GM04504 (cell line): ENCODE data around the gene STMN1.
A peak's percentile ranks its signal among the peaks of the same experiment; 100 is the strongest.

Source experiments
- DNase-seq: peaks from one replicate; pipeline ENCODE4 v3.0.0-alpha.2; 2012; ENCODE audit warnings: low read depth

Gene STMN1

DNA sequence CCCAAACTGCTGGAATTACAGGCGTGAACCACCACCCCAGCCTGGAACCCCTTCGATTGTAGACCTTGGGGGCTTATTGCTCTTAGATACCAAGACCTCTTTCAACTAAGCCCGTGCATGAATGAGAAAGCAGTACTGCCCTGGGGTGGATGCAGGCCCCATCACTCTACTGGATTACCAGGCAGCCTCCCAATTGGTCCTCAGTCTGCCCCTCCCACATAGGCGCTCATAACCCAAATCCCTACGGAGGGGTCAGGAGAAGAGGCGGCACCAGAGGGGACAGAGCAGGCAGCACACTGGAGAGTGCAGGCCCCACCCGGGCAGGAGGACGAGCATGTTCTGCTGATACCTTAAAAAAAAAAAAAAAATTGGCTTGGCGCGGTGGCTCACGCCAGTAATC is 12.4 kb upstream of the STMN1 start:
- DNase-seq = no peak

DNA sequence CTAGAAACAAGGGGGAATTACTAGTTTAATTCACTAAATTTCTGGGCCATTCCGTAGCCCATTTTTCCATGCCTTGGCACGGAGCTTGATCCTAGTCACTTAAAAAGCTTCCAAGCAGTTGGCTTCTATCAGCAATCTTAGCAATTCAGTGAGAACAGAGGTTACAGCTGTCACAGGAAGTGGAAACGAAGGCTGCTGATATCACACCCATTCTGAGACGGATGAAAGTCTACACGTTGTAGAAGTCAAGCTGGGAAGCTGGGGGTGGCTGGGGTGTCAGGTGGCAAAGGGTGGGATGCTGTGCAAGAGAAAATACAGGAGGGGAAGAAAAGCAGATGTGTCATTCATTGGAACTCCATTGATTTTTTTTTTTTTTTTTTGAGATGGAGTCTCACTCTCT is 11.8 kb upstream of the STMN1 start:
- DNase-seq = no peak

DNA sequence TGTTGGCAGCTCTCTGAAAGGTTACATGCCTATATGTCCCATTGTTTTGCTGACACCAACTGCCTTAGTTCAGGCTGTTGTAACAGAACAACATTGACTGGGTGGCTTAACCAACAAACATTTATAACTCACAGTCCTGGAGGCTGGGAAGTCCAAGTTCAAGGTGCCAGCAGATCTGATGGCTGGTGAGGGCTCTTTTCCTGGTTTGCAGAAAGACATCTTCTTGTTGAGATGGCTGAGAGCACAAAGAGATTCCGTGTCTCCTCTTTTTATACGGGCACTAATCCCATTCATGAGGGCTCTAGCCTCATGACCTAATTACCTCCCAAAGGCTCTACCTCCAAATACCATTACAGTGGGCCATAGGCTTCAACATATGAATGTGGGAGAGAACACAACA is 10.2 kb upstream of the STMN1 start:
- no peak for DNase-seq

DNA sequence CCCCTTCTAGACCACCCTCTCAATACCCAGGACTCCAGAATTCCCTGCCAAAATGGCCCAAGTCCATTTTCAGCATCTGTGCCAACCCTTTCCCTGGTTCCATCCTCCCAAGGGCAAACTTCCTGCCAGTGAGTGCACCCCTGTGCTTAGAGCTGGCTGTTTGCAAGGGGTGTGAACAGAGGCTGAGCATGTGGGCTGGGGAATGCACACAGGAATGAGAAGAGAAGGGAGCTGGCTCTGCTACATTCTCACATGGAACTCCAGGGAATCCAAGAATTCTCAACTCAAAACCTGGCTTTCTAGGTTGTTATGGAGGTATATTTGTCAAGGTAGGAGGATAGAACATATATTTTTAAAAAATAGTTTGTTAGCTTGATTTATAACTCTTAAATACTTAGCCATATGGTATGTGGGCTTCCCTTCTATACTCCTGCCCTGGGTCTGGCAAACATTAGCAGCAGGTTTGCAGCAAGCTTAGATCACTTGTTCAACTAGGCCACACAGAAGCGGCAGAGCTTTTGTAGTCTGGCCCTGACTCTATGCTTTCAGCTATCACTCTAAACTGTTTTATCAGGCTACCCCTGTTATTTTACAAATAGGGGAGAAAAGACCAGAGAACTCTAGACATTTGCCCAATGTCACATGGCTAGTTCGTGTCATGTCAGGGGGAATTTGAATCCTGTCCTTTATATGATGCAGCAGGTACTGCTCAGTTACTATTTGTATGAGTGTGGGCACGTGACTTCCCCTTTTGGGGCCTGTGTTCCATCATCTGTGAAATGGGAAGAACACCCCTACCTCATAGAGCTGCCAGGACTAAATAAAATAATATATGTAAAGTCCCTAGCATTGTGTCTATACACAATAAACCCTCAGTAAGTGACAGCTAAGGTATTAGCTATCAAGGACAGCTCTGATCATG is 8.1 kb upstream of the STMN1 start:
- DNase-seq = no peak

DNA sequence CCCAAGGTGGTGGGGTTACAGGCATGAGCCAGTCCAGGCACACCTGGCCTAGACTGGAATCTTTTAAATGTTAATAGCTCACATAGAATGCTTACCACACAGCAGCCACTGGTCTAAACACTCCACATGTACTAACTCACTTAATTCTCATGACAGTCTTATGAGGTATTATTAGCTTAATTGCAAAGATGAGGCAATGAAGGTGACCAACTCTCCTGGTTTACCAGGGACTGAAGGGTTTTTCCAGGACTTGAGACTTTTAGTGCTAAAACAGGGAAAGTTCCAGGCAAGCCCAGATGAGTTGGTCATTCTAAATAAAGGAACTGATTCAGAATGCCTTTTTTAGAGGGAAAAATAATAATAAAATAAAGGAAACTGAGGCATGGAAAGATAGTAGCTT is 7.0 kb upstream of the STMN1 start:
- DNase-seq = no peak

DNA sequence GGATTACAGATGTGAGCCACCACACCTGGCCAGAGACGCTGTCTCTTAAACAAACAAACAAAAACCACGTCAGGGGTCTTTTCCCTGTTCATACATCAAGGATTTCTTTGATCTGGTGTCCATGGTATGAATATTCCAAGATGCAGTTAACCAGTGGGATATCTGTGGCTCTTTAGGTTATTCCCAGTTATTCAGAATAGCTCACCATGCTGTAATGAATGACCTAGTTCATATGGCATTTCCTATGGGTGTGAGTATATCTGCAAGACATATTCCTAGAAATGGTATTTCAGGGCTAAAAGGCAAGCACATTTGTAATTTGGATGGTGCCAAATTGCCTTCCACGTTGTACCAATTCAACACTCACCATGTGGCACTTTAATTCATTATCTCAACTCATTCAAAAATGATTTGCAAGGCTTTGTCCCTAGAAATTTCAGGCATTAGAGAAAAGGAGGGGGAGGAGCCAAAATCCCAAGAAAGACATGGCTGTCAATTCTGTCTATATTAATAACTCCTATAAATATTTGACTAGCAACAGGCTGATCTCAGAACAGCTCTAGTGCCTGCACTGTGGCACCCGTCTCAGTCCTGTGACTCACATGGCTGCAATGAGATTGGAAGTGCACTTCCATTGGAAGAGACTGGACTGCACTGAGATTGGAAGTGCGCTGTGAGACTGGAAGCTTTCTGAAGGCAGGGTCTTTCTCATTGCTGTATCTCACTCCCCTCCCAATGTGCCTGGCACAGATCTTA is 6.0 kb upstream of the STMN1 start:
- DNase-seq = no peak

DNA sequence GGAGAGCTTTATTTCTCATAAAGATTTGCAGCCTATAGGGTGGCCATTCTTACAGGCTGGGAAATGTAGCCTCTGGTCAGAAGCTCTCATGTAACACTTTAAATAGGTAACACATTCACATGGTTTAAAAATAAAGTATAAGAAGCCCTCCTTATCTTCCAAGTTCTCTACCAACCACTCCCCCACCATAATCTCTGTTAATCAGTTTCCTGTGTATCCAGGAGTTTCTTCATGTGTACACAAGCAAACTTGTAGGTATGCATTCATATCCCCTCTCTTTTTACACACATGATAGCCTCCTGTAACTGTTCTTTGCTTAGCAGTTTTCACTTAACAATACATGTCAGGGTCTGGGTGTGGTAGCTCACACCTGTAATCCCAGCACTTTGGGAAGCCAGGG is 4.9 kb upstream of the STMN1 start:
- DNase-seq = no peak

DNA sequence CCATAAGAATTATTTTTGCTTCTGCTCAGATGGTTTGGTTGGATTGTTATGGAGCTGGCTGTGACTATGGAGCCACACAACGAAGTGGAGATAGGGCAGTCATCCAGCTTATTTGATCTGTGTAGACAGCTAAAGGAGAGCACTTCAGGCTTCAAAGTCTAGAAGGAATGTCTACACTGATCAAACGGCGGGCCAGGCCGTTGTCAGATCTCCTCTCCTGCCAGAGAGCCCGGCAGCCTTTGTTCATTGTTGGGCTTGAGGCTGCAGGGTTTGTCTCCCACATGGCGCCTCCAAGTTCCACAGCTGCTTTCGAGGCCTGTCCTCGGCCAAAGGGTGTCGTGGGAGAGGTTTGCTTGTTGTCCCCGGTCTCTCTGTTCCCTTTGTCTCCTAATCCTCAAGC is 2.8 kb upstream of the STMN1 start:
- DNase-seq = no peak

DNA sequence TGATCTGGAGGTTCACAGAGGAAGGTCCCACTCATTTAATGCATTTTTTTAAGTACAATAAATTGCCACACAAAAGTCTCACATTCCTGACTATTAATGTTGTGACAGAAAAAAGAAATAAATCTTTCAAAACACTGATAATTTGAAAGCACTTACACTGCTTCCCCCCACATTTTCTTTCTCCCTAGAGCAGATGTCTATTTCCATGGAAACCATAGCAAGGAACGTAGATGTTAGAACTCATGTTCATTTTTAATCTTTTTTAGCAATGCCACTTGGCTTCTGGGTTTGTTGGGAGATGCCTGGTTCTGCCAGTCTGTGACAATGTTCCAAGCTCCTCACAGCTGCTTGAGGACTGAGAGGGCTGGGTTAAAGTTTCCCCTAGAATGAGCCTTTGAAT is 1.9 kb upstream of the STMN1 start:
- DNase-seq = no peak

DNA sequence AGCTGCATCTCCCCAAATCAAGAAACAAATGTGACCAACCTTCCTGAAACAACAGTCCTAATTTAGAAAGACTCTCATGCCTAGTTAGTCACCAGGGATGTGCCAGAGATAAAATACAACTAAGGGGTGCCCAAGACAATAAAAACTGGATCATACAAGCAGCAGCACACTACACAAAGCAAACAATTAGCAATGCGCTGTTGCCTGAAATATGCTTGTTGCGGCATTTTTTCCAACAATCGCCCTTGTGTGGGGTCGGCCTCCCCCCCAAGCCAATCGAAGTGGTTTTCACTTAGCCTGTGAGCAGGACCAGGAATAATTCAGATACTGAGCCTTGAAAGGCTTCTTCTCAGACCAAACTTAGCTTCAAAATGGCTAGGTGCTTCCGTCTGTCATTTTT is 1.4 kb upstream of the STMN1 start:
- DNase-seq = no peak

DNA sequence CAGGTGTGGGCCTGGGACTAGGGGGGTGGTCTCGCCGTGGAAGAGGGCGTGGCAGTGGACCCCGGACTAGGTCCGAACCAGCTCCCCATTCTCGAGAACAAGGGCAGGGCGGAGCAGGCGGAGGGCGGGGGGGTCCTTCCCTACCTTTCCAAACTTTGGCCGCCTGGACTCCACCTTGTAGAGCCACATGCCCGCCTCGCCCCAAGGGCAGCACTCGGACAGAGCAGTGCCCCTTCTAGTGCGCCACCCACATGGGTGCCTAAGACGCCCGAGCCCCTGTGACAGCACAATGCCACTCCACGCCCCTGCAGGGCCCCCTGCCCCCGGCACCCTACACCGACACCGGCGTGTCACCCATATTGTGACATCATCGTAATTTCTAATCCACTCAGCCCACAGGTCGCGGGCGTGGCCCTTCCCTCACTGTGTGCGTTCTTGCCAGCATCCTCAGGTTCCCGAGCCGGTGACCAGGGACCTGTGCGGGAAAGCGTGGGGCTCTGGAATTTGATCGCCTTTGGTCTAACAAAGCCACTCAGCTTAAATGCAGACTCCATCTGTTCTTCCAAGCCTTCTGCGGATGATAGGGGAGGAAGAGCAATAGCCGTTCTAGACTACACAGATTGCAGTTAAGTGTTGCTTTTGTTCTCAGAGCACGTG is 553 bp upstream of the STMN1 start:
- DNase-seq = no peak

DNA sequence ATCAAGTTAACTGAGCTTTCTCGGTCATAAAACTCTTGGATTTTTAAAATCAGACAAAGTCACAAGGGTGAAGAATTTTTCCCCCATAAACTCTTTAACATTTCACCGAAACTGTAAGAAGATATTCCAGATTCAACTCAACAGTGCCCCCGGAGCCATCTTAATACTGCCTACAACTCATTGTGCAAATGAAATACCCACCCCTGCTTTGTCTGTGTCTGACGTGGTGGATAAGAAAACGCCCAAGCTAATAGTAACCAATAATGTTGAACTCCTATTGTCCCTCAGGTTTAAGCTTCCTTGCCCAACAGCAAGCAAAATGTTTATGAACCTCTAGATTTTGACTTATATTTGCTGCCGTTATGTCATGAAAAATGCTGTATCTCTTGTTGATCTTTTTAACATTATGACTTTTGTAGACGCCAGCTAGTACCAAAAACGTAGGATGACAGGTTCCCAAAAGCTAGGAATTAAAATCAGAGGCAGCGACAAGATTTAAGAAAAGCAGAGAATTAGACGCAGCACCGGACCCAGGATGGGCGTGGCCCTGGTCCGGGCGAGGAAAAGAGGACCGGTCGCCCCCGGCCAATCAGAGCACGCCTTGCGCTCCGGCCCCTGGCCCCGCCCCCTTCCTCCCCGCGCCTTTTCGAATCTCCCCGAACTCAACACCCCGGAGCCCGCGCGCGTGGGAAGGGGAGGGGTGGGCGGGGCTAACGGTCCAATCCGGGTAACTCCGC is 1.1 kb downstream of the STMN1 start:
- peak; percentile 76 for DNase-seq

DNA sequence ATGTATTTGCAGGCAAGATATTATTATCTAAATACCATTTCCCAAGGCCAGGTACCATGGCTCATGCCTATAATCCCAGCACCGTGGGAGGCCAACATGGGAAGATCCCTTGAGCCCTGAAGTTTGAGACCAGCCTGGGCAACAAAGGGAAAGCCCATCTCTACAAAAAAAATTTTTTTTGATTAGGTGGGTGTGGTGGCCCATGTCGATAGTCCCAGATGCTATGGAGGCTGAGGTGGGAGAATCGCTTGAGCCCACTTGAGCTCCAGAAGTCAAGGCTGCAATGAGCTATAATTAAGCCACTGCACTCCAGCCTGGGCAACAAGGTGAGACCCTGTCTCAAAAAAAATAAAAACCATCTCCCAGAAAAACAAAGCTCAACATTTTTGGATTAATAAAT is 2.2 kb downstream of the STMN1 start:
- no peak for DNase-seq

DNA sequence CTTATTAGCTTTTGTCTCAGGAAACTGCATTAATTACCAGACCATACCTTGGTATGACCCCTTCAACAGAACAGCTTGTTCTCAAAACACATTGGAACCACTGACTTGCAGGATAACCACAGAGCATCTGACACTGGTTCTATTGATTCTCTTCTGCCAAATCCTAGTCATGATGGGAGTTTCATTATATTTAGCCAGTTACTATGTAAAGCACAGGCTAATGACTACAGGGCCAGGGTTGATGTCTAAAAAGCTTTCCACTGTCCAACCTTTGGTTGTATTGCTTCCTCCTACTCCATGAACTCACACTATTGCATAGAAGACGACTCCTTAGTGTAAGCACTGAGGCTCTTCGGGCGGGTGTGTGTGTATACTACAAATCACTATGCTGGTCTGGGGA is 3.8 kb downstream of the STMN1 start:
- no peak for DNase-seq

DNA sequence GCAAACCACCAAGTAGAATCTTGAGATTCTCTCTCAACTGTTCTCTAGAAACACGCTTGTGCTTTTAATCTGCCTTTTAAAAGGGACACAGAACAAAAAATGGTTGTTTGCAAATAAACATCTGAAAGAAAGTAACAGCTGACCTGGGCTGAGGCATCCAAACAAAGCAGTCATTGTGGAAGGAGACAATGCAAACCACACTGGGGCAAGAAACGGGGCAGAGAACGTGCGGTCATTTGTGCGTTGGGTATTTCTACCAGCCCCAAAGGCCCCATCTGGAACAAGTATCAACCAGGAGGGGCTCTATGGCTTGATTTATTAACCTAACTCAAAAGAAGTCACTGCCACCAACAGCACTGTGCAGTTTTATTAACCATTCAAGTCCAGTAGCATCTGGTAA is 6.0 kb downstream of the STMN1 start:
- no peak for DNase-seq

DNA sequence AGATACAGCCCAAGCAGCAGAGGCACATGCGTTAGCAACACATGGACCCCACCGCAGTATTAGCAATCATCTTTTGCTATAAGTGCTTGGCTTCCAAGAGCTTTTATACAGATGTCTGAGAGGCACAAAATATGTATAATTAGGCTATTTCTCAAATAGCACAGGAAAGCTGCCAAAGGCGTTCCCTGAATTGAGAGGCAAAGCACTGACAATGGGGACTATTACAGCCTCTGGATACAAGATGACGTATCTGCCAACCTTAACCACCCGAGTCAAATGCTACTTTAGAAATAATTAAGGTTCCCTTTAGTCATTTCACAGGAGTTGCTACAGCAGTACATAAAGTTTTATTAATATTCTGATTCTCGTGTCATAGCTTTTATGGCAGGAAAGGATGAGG is 6.4 kb downstream of the STMN1 start:
- no peak for DNase-seq

DNA sequence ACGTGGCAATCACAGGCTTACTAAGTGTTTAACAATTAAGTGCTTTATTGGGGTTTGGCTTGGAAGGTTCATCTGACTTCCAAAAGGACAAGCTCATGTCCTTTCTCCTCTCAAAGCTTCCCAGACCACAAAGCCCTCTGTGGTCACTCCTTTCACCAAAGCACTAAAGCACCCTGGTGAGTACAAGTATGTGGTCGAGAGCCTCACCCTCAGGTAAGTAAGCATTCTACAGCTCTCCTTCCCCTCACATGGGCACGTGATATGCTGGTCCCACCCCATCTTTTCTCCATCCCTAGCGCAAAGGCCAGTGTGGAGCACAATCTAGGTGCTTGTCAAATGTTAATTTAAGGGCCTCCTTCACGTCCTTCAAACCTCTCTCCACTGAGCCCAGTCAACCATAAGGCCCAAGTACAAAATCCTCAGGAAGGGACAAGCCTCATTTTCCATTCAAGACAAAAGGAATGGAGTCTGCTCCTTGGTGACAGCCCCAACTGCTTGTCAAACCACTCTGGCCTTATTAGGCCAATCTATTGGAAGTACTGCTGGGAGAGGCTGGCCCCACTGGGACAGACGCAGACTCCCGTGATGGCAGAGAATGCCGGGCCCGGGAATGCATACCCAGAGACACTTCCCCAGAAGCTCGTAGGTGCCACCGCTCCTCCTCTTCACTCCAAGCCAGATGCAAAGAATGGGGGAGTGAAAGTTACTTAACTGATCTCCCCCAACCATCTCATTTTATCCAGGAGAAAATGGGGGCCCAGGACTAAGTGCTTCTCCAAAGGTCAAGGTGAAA is 7.8 kb downstream of the STMN1 start:
- no peak for DNase-seq

DNA sequence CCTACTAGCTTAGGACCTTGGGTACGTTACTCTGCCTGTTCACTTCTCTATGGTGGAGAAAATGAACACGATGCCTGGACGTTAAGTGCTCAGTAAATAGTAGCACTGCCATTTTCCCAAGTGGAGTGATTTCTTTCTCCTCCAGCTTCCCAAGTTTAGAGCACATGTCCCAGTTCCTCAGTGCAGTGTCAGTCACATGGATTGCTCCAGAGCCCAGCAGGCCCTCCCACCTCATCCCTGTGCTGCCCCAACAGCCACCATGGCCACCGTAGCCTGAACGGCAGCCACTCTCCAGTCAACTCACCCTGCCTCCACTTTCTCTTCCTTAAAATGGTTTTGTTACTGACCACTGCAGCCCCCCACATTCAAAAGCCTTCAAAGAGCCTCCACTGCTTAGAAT is 8.5 kb downstream of the STMN1 start:
- no peak for DNase-seq

DNA sequence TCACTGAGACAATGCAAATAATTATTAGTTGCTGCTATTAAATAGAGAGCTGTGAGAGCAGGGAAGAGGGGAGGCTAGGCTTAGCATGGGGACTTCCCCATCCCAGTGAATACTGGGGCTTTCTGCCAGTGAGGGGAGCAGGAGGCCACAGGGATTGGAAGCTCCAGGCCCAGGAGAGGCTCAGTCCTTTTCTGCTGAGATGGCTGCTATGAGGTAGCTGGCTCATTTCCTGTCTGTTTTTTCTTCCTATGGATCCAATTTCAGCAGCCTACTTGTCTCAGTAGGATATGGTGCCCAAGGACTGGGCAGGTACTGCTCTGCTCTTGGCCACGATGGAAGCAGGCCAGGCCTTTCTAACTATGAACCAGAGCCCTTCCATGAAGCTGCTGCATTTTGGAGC is 10.0 kb downstream of the STMN1 start:
- no peak for DNase-seq

DNA sequence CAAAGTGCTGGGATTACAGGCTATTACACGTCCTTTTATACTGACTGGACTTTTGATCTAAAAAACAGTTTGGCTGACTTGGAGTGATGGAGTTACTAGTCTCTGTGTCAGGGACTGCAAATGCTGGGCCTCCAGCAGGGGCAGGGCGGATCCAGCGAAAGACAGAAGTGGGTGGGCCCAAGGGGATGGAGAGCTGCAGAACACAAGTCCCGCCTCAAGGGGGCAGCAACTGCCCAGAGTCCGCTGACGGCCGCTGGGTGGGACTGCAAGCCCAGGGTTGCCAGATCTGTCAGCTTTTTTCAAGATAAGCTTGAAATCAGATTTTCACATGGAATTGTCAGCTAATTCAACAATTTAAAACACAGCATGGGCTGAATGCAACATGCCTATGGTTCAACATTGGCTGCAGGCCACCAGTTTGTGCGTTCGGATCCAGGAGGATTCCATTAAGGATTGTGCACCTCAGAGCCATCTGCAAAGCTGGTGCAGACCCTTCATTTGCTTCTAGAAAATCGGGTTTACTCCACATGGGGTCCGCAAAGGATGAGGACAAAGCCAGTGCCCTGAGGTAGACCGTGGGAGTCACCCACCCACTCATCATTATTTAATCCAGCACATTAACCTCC is 10.7 kb downstream of the STMN1 start:
- peak; percentile 83 for DNase-seq

DNA sequence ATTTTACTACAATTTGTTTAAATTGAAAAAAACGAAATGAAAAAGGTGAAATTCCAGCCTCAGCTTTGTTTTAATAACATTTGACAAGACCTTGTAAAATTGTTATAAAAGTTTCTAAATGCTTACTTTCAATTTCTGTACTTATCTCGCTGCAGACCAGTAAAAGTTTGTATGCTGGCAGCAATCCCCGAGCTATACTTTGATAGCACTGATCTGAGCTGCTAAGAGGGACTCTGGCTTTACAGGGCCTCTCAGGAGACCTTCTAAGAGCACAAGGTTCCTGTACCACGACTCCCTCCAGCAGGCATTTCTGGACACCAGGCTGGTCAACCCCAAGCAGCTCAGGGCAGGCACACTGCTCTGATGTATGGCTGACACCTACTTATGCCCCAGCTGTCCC is 13.1 kb downstream of the STMN1 start:
- DNase-seq = no peak
